ENCODE measurements around the gene OPHN1. TPM values are rescaled to one million over a fixed set of nuclear protein-coding genes. Genes with fewer than 3 reads are reported as not detected.

Gene OPHN1
- total and polyA plus RNA-seq, 10 of the 15 experiments (the other 5 are each of a cell fraction or from before 2014, with no cell fraction given): under 0.01 to 0.03 (median 0.03) TPM; not detected in 6

DNA sequence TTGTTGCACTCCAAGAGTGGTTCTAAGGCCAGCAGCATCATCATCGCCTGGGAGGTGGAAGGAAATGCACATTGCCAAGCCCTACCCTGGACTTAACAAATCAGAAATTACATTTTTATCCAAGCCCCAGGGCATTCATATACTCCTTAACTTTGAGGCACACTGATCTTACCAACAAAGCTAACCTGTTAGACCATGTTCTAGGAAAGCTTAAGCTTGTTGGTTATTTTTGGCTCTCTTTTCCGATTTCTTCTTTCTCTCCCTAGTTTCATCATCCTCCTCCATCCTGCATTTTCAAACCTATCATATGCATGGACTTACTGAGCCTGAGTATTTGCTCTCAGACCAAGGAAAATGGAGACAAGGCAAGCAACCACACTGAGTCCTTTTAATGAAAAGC is 133.4 kb downstream of the OPHN1 start:
- 12% methylated on average over 2 of the region's 2 CpGs for WGBS (ENCODE audit: insufficient coverage, insufficient replicate concordance, low lambda C conversion rate, missing lambda C conversion rate)
- no TSS peak for BruUV-seq (replicated peaks)
- Histone ChIP-seq H3K9me3 (replicated peaks; ENCODE audit: control insufficient read depth, insufficient read depth, low read length) (no peaks in the 10 kb centered on the region), H3K27me3 (replicated peaks in 1 of 2; ENCODE audit: control insufficient read depth in 2 of 2, insufficient read depth in 2 of 2, low read length in 1 of 2) (no peaks in the 10 kb centered on the region), H3K79me2 (ENCODE audit: control insufficient read depth, insufficient read depth, low read length) (no peaks in the 10 kb centered on the region), H3K9ac (ENCODE audit: control insufficient read depth, insufficient read depth, low read length) (no peak overlapping the region), H3K36me3 (ENCODE audit: control insufficient read depth in 2 of 2, insufficient read depth in 2 of 2, low read length in 1 of 2) (no peaks in the 10 kb centered on the region), H3K4me3 (no peak overlapping the region), H3K4me1 (ENCODE audit: control insufficient read depth, insufficient read depth, low read length) (no peaks in the 10 kb centered on the region), H3K27ac (ENCODE audit: control insufficient read depth, insufficient read depth) (no peak overlapping the region), H3K4me2 (ENCODE audit: control insufficient read depth, insufficient read depth) (no peak overlapping the region), H4K20me1 (ENCODE audit: control insufficient read depth, insufficient read depth) (no peaks in the 10 kb centered on the region), H2AFZ (ENCODE audit: control insufficient read depth, low read depth, low read length) (no peak overlapping the region)
- ChIA-PET RAD21 (ENCODE audit: unreplicated experiment) (no interaction called here), CTCF (interaction anchor here (0.6 kb wide), 1 partner anchor 10 kb away, joined by 3 read pairs; no protein-coding TSS in a partner anchor), SMC1A (ENCODE audit: uncharacterized antibody, unreplicated experiment) (interaction anchor here (1.5 kb wide), 1 partner anchor 10 kb away, joined by 3 read pairs; no protein-coding TSS in a partner anchor), POLR2A (no interaction called here)
- no peak for TF ChIP-seq CBFB (IDR thresholded peaks at IDR 0.05; ENCODE audit: low read depth)
- TF ChIP-seq ZNF207 (IDR thresholded peaks at IDR 0.05; ENCODE audit: borderline replicate concordance): no peak
- TF ChIP-seq IRF3 (IDR thresholded peaks at IDR 0.05): no peak
- no peak for TF ChIP-seq ZNF274 (IDR thresholded peaks at IDR 0.05; ENCODE audit: insufficient read depth, insufficient read length)
- TF ChIP-seq SRF (IDR thresholded peaks at IDR 0.05; ENCODE audit: low read depth in 2 of 2, low read length in 2 of 2): no peak
- no peak for TF ChIP-seq ATF3 (IDR thresholded peaks at IDR 0.05; ENCODE audit: borderline replicate concordance, extremely low read depth, low read depth, low read length)
- TF ChIP-seq CREM (IDR thresholded peaks at IDR 0.05; ENCODE audit: low read depth): no peak
- no peak for TF ChIP-seq E2F4 (IDR thresholded peaks at IDR 0.05; ENCODE audit: low read depth, low read length)
- TF ChIP-seq, protein P1, sequence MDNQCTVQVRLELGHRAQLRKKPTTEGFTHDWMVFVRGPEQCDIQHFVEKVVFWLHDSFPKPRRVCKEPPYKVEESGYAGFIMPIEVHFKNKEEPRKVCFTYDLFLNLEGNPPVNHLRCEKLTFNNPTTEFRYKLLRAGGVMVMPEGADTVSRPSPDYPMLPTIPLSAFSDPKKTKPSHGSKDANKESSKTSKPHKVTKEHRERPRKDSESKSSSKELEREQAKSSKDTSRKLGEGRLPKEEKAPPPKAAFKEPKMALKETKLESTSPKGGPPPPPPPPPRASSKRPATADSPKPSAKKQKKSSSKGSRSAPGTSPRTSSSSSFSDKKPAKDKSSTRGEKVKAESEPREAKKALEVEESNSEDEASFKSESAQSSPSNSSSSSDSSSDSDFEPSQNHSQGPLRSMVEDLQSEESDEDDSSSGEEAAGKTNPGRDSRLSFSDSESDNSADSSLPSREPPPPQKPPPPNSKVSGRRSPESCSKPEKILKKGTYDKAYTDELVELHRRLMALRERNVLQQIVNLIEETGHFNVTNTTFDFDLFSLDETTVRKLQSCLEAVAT (IDR thresholded peaks at IDR 0.05): no peak
- TF ChIP-seq SMARCA5 (IDR thresholded peaks at IDR 0.05): no peak
- no peak for TF ChIP-seq TAF1 (IDR thresholded peaks at IDR 0.05; ENCODE audit: borderline replicate concordance, low read depth, low read length)
- no peak for TF ChIP-seq RUNX3 (IDR thresholded peaks at IDR 0.05; ENCODE audit: low read length)
- TF ChIP-seq POLR2A (IDR thresholded peaks at IDR 0.05; ENCODE audit: low read depth, low read length): no peak
- TF ChIP-seq LARP7 (IDR thresholded peaks at IDR 0.05): no peak
- no peak for TF ChIP-seq BMI1 (IDR thresholded peaks at IDR 0.05; ENCODE audit: borderline replicate concordance)
- no peak for TF ChIP-seq IRF4 (IDR thresholded peaks at IDR 0.05; ENCODE audit: low read depth, low read length)
- no peak for TF ChIP-seq CREB1 (IDR thresholded peaks at IDR 0.05; ENCODE audit: low read depth)
- no peak for TF ChIP-seq ETV6 (conservative IDR thresholded peaks at IDR 0.05 in 1 of 2, IDR thresholded peaks at IDR 0.05 in 1 of 2; ENCODE audit: borderline replicate concordance in 1 of 2, low read depth in 1 of 2)
- in situ Hi-C loops (cut with MboI) (no loop called here), intact Hi-C loops (cut with micrococcal nuclease; ENCODE audit: unreplicated experiment) (no loop called here)
- DNase-seq (ENCODE audit: low read depth, low spot score) (no peak), ATAC-seq (no peak), FAIRE-seq (no peak)
